ENCODE measurements around the gene CCT2. TPM values are rescaled to one million over a fixed set of nuclear protein-coding genes. Genes with fewer than 3 reads are reported as not detected.

CCT2 gene
- total RNA-seq, 1 experiment from 2014 or later, result 342 TPM

GRCh38 chr12:69545081-69545480 is 40.2 kb upstream of the CCT2 start:
- peaks cover 12% of the 10 kb centered on the region for H3K4me1 Mint-ChIP-seq
- H3K27ac Mint-ChIP-seq, result no peak overlapping the region
- ATAC-seq (no peak), DNase-seq (ENCODE audit: low spot score) (no peak)
- H3K4me3 Mint-ChIP-seq, result no peak overlapping the region
- ChIA-PET POLR2A (no interaction called here), CTCF (no interaction called here)
- peaks cover 17% of the 10 kb centered on the region for H3K36me3 Mint-ChIP-seq
- TF ChIP-seq PRDM15 (CRISPR knock-in tag; IDR thresholded peaks at IDR 0.05) (no peak), ETV6 (CRISPR knock-in tag; IDR thresholded peaks at IDR 0.05) (no peak), ZNF423 (CRISPR knock-in tag; IDR thresholded peaks at IDR 0.05) (no peak), E2F1 (CRISPR knock-in tag; IDR thresholded peaks at IDR 0.05) (no peak), NR1H2 (CRISPR knock-in tag; IDR thresholded peaks at IDR 0.05) (no peak), ZNF317 (CRISPR knock-in tag; IDR thresholded peaks at IDR 0.05; ENCODE audit: borderline replicate concordance, low read depth) (no peak), PREB (CRISPR knock-in tag; IDR thresholded peaks at IDR 0.05; ENCODE audit: borderline replicate concordance) (no peak), FOXP4 (CRISPR knock-in tag; IDR thresholded peaks at IDR 0.05) (no peak)
- H3K27me3 Mint-ChIP-seq (ENCODE audit: low read depth), result no peaks in the 10 kb centered on the region
- peaks cover 15% of the 10 kb centered on the region for H3K9me3 Mint-ChIP-seq

GRCh38 chr12:69546693-69547438 is 38.4 kb upstream of the CCT2 start:
- ChIA-PET POLR2A (no interaction called here), CTCF (no interaction called here)
- Mint-ChIP-seq H3K9me3 (peaks cover 15% of the 10 kb centered on the region), H3K27me3 (ENCODE audit: low read depth) (no peaks in the 10 kb centered on the region), H3K4me3 (no peak overlapping the region), H3K36me3 (peaks cover 13% of the 10 kb centered on the region), H3K4me1 (peaks cover 12% of the 10 kb centered on the region), H3K27ac (no peak overlapping the region; the same call in 1 of the 2 replicates)
- ATAC-seq (no peak), DNase-seq (ENCODE audit: low spot score) (no peak)
- no peak for TF ChIP-seq TEAD4 (CRISPR knock-in tag; IDR thresholded peaks at IDR 0.05)
- TF ChIP-seq SP1 (CRISPR knock-in tag; conservative IDR thresholded peaks at IDR 0.05), result no peak
- no peak for TF ChIP-seq E2F5 (CRISPR knock-in tag; IDR thresholded peaks at IDR 0.05)
- TF ChIP-seq SMAD4 (CRISPR knock-in tag; IDR thresholded peaks at IDR 0.05), result no peak
- no peak for TF ChIP-seq RELA (CRISPR knock-in tag; IDR thresholded peaks at IDR 0.05; ENCODE audit: borderline replicate concordance)
- TF ChIP-seq FOXP4 (CRISPR knock-in tag; IDR thresholded peaks at IDR 0.05), result no peak
- no peak for TF ChIP-seq ZNF396 (CRISPR knock-in tag; IDR thresholded peaks at IDR 0.05; ENCODE audit: borderline replicate concordance)
- no peak for TF ChIP-seq TEAD1 (CRISPR knock-in tag; IDR thresholded peaks at IDR 0.05)
- no peak for TF ChIP-seq ZNF138 (CRISPR knock-in tag; conservative IDR thresholded peaks at IDR 0.05)
- TF ChIP-seq MAX (CRISPR knock-in tag; IDR thresholded peaks at IDR 0.05), result no peak
- TF ChIP-seq HMGXB4 (CRISPR knock-in tag; IDR thresholded peaks at IDR 0.05), result no peak
- TF ChIP-seq NFATC4 (CRISPR knock-in tag; IDR thresholded peaks at IDR 0.05), result no peak
- TF ChIP-seq IRF1 (CRISPR knock-in tag; IDR thresholded peaks at IDR 0.05), result no peak
- TF ChIP-seq NFYB (CRISPR knock-in tag; conservative IDR thresholded peaks at IDR 0.05; ENCODE audit: low read depth), result no peak
